Measurements from ENCODE around the gene ROGDI. TPM values are rescaled to one million over a fixed set of nuclear protein-coding genes. Genes with fewer than 3 reads are reported as not detected.

ROGDI gene
- total and polyA plus RNA-seq, 12 donors = 44.1 to 148 (median 96.9) TPM

GRCh38 chr16:4846901-4847773, 44.7 kb upstream of the ROGDI start, which contains the start of the genes GLYR1 and UBN1:
TSS of gene GLYR1 (minus strand) at chr16:4847288. CDS start at chr16:4847265, 23 bp downstream.
TSS of gene UBN1 (plus strand) at chr16:4847481. CDS start at chr16:4852918, 5,437 bp downstream.
- TF ChIP-seq CTCF (IDR thresholded peaks at IDR 0.05) = no peak
- Histone ChIP-seq H3K9me3 (no peaks in the 10 kb centered on the region), H3K4me1 (peaks cover 18 to 65% (median 56%) of the 10 kb centered on the region in 9 donors), H3K27ac (peak within 1 kb of the TSS; percentile 85 to 99 (median 96)), H3K4me3 (peak within 1 kb of the TSS; percentile 80 to 100 (median 96)), H3K27me3 (no peaks in the 10 kb centered on the region), H3K36me3 (peaks cover 0 to 46% (median 27%) of the 10 kb centered on the region in 9 donors)
- intact Hi-C loops (cut with DNase I) = loop anchor here in 5 of 10 donors (2.0 to 5.0 kb wide), 5 partner anchors 40 to 110 kb away; partner anchors contain the start of genes SEC14L5 (in 4 of the 5), ROGDI (in 3 of the 5) and PPL (in 1 of the 5)
- ATAC-seq (peak; percentile 97 to 99 (median 98)), DNase-seq (peak; percentile 99 to 100)
- WGBS, 2 donors = 0 to 1% methylated on average over 85 to 126 of the region's 126 CpGs

- whole genome bisulfite sequencing, 2 donors = 0 to 1% methylated on average over 27 of the region's 27 CpGs
- Histone ChIP-seq H3K27me3 (no peaks in the 10 kb centered on the region), H3K9me3 (no peaks in the 10 kb centered on the region), H3K27ac (peak overlapping the region; percentile 85 to 99 (median 96)), H3K4me1 (peaks cover 15 to 59% (median 50%) of the 10 kb centered on the region in 9 donors), H3K4me3 (peak overlapping the region; percentile 80 to 100 (median 96)), H3K36me3 (peaks cover 0 to 53% (median 32%) of the 10 kb centered on the region in 9 donors)
- ATAC-seq (peak; percentile 14 to 66 (median 56)), DNase-seq (peak; percentile 44 to 63)
- intact Hi-C loops (cut with DNase I) = loop anchor here in 5 of 10 donors (2.0 to 5.0 kb wide), 5 partner anchors 39 to 111 kb away; partner anchors contain the start of genes SEC14L5 (in 4 of the 5), ROGDI (in 3 of the 5) and PPL (in 1 of the 5)
- TF ChIP-seq CTCF (IDR thresholded peaks at IDR 0.05) = no peak
Measured at GRCh38 chr16:4846503-4846900, 44.1 kb upstream of the ROGDI start.

- intact Hi-C loops (cut with DNase I) = no loop called here
Measured at GRCh38 chr16:4840984-4841383, 38.6 kb upstream of the ROGDI start.

More at GRCh38 chr16:4840984-4841383, 38.6 kb upstream of the ROGDI start:
- no peak for TF ChIP-seq CTCF (IDR thresholded peaks at IDR 0.05)
- Histone ChIP-seq H3K9me3 (no peaks in the 10 kb centered on the region), H3K27ac (peak overlapping the region in 2 of 10 donors; percentile 3 to 37), H3K4me3 (no peak overlapping the region), H3K27me3 (no peaks in the 10 kb centered on the region), H3K4me1 (peaks cover 3 to 36% (median 24%) of the 10 kb centered on the region in 9 donors), H3K36me3 (peaks cover 0 to 99% (median 77%) of the 10 kb centered on the region in 9 donors)
- DNase-seq (no peak), ATAC-seq (no peak)
- 75 to 80% methylated on average over 5 of the region's 5 CpGs for WGBS, 2 donors
